HG02763 (cell line): ENCODE data around the gene ZNF407.
A peak's percentile ranks its signal among the peaks of the same experiment; 100 is the strongest.

Source experiments
- ATAC-seq: cut with Tn5 transposase; IDR thresholded peaks from one replicate; pipeline ENCODE4 v1.9.1; 2021; ENCODE audit warnings: mild to moderate bottlenecking, moderate library complexity; ENCODE audit not compliant: unreplicated experiment

Gene ZNF407

DNA sequence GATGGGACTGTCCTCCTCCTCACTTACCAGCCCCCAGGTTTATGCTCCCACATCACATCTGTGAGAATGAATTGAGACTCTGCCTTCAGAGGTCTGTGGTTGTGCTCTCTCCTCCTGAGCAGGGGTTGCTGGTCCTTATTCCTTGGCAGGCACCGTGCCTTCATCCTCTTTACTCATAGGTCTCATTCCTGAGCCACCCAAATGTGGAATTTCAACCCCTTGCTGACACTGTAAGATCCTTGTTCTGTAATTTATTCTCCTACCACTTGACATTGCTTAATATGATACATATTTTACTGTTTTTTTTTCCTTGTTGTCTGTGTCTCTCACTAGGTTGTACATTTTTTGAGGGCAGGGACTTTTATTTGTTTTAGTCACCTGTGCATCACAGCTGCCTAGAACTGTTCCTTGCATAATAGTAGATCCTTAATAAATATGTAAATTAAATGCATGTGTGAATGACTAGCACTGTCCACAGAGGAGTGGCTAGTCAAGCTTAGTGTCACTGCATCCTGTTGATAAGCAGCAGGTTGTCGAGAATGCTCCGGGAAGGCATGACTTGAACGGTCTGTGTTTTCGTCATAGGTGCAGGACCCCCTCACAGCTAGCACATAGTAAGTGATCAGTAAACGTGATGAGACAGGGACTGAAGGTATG is 180.6 kb downstream of the ZNF407 start:
- no peak for ATAC-seq

DNA sequence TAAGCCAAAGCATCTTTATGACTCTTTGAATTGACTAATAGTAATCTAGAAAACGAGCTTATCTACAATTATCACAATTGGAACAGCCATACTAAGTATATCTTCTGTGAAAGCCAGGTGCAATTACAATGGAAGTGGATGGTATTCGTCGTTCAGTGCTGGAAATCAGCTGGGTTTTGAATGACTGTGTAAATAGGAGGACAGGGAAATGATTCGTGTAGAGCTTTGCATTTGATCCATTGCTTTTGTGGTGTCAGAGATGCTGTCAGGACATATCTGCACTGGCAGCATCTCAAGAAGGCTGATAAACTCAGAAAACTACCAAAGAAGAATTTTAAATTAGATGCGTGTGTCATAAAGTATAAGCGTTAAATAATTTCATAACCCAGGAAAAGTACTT is 187.1 kb downstream of the ZNF407 start:
- ATAC-seq, result no peak

DNA sequence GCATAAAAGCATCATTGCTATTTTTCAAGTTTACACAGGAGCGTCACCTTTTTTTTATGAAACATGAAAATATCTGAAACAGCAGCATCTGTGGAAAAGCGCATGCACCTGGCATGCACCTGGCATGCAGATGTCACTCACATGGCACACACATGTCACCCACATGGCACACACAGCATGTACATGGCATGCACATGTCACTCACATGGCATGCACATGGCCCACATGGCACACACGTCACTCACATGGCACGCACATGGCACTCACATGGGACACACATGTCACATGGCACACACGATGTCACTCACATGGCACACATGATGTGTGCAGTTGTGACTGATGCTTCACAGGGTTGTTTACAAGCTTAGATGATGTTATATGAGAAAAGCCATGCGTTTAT is 188.0 kb downstream of the ZNF407 start:
- no peak for ATAC-seq

DNA sequence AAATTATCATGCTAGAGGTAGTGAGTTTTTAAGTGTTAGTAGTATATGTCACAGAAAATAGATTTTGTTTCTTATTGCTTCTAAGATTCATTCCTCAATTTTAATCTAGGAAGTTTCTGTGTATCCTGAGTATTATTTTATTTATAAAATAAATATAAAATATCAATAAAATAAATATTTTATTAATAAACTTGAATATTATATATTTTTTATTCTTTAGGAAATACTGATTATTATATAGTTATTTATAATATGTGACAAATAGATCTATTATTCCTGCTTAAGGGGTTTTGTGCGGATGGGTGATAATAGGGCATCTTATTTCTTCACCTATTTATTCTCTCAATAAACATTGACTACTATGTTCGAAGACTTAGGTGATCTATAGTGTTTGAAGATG is 191.0 kb downstream of the ZNF407 start:
- ATAC-seq, result no peak

DNA sequence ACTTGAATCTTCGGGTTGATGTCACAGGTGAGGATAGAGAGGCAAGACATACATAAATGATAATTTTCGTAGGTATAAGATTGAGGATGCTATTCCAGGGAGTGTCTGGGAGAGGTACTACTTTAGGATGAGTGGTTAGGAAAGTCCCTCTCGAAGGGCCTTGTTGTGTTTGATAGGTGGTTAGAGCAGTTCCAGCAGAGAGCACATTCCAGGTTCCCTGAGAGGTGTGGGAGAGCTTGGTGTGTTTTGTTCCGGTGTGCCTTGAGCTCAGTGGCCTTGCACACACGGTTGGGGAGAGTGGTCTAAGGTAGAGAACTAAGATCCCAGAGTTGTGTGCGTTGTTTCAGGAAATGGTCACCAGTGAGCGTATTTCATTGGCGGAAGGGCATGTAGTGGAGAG is 191.4 kb downstream of the ZNF407 start:
- no peak for ATAC-seq

DNA sequence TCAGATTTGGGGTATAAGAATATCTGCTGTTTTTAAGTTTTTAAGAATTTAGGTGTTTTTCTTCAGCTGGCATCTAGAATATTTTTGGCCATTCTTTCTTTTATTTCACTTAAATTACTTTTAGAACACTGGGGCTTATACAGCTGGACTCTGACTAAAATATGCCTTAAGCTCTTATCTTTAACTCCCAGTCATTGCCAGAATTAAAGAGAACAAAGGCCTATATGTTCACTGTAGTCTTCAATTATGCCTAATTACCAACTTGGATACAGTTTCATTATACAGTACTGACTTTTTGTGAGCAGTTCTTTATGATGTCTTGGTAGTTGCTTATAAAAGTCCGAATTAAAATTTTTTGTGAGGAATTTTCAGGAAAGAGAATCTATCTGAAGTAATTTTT is 192.8 kb downstream of the ZNF407 start:
- ATAC-seq, result no peak

DNA sequence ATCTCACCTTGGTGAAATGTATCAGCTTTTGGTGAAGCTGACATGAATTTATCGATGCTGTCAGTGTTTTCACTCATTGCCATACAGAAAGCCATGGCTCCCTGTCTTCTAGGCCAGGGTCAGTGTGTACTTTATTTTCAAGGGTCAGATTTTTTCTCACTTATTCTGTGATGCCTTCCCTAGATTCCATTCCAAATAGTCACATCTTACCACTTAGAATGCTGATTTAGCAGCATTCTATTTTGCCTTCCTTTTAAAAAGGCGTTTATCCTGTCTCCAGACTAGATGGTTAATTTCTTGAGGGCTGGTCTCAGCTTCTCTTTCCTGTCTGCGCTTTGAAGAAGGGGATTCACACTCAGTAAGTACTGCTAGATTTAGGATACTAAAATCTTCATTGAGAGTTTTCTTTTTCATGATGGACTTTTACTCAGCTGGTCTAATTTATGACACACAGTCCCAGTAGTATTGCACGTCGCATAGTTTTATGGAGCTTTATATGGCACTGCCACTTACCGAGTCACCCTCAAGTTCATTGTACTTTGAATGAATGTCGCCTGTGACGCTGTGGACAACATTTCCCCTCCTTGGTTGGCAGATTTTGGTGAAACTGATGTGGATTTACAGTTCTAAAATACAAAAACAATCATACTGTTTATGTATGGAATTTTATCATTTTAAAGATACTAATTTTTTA is 194.0 kb downstream of the ZNF407 start:
- ATAC-seq, result no peak

DNA sequence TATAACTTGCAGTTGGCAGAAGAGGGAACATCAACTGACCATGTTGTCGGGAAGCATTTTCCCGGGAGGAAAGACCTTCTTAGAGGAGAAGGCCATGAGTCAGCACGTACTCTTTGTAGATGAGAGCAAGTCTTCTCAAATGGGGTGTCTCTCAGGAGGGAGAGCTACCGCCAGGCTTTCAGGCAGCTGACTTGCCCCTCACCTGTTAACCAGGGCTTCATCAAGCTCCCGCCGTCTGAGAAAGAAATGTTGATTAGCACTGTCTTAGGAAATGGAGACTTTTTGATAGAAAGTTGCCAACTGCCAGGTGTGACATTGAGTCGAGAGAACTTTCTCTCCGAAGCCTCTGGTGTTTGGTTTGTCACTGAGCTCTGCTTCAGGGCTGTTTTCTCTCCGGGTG is 196.1 kb downstream of the ZNF407 start:
- ATAC-seq, result no peak

DNA sequence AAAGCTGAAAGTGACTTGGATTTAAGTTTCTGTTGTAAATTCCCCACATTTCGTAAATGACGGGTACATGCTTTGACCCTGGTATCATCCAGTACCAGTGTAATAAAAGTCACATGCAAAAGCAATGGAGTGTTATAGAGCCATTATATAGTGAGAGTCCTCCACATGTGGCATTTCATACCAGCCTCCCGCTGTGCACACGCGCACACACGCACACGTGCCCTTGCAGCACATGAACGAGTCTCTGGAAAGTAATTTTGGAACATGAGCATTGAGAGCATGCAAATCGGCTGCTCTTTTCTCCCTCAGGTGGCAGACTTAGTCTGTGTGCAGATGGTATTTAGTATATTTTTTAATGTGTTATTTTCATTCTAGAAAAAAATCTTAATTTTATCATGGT is 198.1 kb downstream of the ZNF407 start:
- ATAC-seq, result no peak

DNA sequence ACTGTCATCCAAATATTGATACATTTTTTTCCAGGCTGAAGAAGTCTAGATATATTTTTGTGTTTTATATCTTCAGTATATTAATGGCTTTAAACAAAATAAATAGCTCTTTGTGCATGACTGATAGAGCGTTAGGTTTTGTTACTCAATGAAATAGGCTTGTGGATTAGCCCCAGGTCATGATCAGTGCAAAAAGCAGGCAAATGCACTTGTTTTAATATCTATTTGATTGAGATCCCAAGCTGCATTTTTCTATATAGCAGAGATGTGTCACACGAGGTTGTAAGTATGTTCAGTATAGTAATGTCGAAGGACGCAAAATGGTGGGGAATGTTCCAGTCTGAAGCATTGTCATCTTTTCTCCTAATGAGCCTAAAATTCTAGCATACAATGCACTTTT is 198.5 kb downstream of the ZNF407 start:
- no peak for ATAC-seq

DNA sequence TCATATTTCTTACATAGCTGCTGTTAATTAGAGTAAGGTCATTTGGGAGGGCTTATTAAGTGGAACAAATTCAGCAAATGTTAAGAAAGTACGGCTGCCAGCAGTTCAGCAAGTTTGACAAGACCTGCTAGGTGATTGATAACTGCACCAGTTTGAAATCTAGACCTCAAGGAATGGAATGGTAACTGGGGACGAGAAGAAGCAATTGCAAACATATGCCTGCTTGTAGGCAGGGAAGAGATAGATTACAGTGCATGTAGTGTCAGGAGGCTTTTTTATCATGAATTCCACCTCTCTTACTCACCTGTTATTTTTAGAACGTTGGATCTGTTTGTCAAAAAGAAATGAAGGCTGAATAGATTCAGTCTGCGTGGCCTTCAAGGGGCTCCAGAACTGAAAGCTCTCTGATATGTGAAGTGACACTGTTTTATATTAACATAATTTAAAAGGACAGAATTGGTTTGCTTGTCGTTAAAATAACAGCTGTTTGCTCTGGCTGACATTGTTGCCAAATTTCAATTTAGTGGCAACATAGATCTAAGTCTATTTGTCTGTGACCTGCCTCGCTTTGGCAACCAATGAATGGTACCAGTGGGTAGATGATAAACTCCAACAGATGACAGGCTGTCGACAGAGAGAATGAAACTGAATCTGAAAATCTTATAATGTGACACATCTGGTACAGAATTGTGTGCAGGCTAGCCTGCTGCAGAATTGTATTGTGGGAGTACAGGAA is 199.3 kb downstream of the ZNF407 start:
- peak; percentile 99 for ATAC-seq

DNA sequence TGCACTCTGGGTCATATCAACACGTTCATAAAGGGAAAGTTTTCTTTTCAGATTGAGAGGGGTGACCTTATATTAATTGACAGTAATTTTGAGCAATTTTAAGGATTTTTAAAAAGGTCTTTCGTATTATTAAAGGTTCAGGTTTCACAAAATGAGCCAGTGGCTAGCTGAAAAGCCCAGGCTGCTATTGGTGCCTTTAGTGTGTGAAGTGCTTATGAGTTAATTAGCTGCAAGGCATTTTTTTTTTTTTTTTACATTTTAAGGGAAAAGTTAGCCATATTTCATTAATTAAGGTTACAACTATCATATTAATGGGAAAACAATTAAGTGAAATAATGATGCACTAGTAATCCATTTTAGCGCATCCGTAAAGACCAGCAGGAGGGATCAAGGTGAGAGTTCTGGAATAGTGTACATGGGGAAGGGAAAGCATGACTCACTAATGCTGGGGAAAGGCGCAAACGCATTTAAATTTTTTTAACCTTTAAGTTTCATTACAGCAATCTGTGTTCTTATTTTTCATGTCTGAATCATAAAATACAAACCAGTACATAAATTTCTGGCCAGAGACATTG is 200.0 kb downstream of the ZNF407 start:
- ATAC-seq, result peak; percentile 23

DNA sequence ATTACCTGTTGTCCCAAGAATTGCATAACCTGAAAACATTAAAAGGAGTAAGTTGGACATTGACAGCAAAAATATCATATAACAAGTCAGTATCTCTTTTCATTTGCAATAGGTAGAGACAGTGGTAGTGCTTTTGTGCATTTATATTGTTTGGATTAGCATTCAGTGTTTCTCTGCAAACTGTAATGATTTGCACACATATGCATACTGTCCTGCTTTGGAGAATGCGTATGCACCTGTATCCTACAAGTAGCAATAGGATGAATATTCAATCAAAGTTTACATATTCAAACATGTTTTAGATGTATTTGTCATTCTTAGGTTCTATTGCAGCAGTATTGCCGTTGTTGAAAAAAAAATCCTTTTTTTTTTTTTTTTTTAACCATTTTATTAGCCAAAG is 201.9 kb downstream of the ZNF407 start:
- no peak for ATAC-seq

DNA sequence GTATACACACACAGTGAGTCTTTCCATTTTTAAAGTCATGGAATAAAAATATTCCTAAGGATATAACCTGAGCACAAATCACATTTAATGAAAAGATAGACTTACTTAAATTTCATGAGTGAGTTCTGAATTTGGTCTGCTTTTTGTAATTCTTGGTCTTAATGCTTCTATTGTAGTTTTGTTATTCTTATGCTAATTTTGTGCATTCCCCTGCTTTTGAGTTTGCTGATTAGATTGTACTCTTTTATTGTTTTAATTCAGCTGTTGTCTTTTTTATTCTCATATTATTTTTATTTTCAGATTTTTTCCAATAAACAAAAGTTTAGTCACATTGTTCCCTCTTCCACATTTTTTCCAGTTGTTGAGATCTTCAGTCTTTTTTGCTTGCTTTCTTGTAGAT is 202.4 kb downstream of the ZNF407 start:
- no peak for ATAC-seq

DNA sequence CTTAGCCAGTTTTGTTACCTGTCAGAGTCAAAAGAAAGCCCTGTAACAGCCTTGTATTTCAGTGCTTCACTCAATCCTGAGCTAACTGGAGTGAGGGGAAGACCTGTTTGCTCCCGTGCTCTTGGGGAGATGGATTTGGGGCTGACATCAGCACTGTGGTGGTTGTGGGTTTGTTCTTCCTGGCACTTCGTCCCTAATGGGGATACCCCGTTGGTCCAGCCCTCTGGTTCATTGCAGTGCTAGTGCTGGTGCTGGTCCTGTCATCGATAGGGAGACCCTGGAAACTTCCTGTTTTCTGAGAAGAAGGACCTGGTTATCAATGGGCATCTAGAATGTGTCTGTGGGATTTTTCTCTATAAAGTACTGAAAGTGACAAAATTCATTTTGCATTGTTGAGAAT is 205.4 kb downstream of the ZNF407 start:
- ATAC-seq, result no peak

DNA sequence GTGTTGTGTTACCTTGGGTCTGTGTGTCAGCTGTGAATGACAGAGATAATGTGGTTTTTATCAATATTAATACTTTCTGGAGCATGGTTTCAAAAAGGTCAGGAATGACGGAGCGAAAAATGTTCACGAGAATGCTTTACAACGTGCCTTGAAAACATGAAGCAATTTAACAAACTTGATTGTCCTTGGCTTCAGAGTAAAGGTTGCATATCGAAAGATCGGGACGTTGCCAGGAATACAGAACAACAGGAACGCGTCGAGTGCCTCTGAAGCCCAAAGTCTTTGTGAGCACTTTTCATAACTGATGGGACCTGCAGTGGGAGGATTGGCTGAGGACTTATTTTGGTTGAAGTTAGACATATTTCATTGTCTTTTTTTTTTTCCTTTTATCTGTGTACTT is 206.1 kb downstream of the ZNF407 start:
- no peak for ATAC-seq

DNA sequence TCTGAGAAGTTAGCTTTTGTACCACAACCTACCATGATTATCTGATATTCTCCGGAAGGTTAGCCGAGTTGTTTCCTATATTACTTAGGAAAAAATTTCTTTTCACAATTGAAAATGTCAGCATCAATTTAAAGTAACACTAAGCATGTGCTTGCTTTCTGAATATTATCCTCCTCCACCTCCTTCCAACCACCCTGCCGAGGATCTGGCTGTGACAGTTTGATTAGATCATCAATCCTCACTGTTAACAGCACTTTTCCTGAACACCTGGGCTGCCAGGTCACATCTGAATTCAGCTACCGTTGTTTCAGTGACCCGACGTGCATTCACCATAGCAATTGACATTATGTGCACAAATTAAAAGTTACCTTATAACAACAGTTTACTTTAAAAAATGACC is 207.0 kb downstream of the ZNF407 start:
- ATAC-seq, result no peak

DNA sequence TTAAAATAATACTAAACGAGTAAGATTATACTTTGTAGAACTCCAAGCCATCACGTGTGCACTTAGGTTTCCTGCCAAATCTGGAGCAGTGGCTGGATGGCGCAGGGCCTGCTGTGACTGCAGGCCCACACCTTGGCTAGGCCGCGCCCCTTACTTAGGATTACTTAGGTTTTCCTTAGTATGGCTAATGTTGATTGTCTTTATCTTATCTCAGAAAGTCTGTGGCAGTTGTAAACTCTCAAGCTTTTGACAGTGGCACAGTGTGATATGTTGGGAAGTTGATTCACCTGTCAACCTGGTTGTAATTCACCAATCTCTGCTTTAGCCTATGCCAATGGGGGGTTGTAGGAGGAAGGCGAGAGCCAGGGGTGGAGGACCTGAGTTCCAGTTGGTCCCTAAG is 208.4 kb downstream of the ZNF407 start:
- no peak for ATAC-seq

DNA sequence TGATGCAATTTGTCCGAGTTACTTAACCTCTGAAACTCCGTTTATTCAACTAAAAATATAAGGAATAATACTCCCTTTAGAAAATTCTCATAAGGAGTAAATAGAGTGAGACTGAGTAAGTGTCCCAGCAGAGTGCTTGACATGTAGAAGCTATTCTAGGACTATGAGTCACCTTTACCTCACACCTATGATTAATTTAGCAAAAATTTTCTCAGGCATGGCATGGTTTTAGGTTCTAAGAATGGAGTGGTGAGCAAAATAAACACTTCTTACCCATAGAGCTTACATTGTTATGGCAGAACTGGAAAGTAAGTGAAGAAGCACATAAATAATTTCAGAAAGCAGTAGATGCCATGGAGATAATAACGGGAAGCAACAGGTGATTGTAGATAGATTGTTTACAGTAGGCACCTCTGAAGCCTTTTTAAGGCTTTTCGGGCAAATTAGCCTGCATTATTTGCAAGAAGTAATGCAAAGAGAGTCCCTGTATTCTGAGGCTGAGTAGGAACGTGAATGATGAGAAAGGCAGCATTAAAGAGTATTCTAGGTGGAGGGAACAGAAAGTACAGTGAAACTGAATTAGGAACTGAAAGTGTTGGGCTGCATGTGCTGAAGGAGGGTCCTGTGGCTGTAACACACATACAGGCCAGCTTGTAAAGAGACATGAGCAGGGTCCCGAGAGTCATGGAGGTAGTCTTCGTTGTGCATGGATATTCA is 209.2 kb downstream of the ZNF407 start:
- peak; percentile 97 for ATAC-seq

DNA sequence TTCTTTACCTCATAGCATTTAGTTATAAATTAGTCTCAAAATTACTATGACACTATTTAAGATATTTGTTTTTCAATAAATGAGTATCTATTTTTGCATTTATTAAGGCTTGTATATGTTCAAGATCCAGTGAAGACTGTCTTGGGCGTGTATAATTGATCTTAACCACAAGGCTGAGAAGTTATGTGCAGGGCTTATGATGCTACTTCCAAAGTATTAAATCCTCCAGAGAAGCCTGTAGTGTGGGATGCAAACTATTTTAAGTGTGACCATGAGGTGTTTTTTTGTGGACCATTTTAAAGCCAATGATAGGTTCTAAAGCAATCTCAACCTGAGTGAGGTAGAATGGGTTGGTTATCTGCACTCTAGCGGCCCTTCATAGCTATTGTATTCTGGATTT is 219.9 kb downstream of the ZNF407 start:
- no peak for ATAC-seq

DNA sequence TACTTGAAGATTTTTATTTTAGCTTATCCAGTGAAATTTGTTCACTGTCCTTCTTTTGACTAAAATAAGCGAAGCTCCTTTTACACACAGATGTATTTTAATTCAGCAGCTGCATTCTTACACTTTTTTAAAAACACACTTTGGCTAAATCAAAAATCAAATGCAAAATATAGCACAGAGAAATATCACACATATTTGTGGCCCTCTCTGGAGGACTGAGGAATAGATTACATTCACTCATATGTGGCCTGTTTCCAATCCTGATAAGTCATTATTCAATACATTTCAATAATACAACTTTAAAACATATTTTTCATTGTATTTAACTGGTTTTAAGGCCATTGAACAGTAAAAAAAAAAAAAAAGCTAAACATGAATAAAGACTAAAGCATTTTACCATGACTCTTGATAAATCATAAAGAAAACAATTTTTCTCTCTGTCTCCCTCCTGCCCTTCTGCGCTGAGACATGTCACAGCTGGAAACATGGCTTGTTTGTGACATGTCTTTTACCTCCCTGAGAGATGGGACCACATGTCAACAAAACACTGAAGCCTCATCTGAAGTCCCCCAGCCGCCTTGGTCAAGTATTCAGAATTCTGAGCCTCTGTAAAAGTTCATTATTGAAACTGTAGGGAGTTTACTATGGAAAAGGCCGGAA is 221.0 kb downstream of the ZNF407 start:
- ATAC-seq, result no peak
